Left kidney (tissue), 2 donors: ENCODE results near the gene LRIG1. TPM values are rescaled to one million over a fixed set of nuclear protein-coding genes. Genes with fewer than 3 reads are reported as not detected.
A peak's percentile ranks its signal among the peaks of the same experiment; 100 is the strongest.

ENCODE experiments used
- DNase-seq: peaks from one replicate; pipeline ENCODE4 v3.0.0-alpha.2; 2013
- polyA plus RNA-seq: library from polyadenylated mRNA; unstranded; fragments of 120-200 nt; gene quantifications from one replicate; pipeline ENCODE4 v1.2.1, GENCODE V29; 2013; ENCODE audit not compliant: insufficient read length

Gene LRIG1
- polyA plus RNA-seq, 1 donor = 25.8 TPM

DNA sequence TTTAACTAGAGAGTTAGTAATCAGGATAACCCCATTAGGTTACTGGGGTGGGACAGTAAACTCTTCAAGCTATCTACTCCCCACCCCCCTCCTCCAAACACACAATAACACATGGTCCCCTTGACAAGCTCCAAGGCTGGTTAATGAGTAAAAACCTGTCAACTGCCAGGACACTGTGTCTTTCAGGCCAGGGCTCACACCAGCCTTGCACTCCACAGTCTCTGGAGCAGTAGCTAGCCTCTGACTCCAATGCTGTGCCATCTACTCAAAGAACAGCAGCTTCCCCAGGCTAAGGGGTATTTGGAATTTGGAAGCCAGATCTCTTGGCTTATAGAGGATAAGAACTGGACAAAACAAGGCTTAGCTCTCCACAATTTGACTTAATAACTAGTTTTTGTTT lies 115.8 kb downstream of the LRIG1 start:
- no peak for DNase-seq

DNA sequence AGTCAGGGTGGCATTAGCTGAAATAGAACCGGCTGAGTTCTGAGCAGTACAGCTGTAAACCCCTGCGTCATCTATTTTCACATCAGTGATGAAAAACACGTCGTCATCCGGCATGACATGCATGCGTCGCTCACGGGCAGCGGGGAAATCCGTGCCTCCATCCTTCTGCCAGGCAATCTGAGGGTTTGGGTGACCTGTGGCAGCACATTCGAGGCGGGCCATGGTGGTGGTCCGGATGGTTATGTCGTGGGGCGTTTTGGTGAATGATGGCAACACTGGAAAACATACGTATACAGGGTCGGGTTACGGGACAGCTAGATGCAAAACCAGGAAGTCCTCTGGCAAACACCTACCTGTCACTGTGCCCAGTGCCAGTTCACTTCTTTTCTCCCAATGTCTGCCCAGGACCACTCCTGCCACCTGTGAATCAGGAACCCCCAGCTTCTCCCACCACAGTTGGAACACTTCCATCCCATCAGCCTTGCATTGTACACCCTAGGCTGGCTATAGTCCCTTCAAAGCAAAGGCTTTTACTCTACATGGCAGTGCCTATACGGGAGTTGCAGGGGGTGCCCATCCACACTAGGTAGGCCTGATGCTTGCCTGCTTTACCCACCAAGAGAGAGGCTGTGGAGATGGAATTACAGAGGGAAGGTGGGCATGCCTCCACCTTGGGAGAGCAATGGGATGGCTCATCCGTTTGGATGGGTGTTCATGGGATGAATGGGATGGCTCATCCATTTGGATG lies 116.7 kb downstream of the LRIG1 start:
- DNase-seq = no peak

DNA sequence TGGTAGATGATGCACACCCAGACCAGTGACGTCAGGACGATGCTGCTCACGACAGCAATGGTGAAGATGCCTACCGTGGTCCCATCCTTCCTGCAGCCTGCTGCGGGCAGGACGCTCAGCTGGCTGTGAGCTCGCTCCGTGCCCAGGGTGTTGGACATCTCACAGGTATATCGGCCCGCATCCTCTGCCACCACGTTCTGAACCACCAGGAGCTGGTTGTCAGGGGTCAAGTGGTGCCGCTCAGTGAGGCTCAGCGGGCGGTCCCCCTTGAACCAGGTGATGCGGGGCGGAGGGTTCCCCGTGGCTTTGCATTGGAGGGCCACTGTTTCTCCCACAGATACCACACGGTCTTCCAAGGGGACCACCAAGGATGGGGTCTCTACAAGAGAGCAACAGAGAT lies 117.8 kb downstream of the LRIG1 start:
- no peak for DNase-seq

DNA sequence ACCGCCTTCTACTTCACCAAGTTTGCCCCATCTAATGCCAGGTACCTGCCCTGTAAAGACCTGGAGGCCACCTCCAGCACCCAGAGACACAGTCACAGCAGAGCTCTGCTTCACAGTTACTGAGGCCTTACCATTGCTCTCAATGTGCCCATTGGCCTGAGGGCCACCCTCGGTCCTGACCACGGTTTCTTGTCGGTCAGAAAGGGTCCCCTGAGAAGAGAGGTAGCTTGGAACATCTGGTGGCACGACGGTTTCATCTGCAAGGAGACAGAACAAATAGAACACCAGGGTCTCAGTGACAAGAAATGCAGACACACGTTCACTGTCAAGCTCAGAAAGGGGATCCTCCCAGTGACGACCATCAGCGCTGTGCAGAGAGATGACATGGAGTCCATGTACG lies 118.7 kb downstream of the LRIG1 start:
- DNase-seq = no peak

DNA sequence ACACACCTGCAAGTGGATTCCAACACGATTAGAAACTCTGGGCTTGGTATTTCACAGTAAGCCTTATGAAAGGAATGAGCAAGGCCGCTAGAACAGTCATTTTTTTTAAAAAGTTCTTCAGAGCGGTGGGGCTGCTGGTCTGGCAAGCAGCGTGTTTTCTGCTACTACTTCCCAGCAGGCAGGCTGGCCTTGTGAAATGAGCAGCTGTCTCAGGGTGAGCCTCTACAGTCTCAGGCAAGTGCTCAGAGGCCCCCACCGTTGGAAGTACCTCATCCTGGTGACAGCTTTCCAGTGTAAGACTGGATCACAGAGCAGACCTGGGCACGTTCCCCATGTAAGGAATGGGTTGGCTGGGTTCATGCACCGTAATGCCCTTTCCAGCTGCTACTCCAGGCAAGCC lies 119.2 kb downstream of the LRIG1 start:
- no peak for DNase-seq

DNA sequence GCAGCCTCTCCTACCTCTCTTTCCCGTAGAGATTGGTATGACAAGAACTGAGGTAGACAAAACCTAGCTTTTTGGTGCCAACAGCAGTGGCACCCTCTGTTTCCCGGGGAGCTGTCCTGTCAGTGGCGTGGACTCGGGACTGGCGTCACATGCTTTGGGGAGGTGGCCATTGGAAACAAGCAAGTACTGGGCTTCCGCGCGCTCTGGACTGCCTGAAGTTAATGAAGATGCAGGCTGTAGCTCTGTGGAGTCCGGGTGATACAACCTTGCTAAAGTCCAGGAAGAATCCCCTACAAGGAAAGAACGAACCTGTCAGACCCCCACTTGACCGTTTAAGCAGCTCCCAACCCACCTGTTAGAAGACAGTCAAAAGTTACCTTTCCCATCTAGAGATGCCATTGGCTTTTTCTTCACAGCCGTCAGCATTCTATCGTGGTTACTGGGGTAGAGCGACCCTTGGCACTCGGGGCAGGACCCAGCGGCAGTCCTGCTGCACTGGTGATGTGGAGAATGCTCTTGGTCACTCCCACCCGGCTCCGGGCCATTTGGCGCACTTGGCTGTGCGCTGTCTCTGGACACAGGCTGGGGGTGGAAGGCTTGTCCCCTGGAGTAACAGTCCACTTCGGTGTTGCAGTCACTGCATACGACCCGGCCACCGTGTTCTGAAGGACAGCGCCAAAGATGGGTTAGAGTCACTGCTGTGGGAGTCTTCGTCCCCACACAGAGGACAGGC lies 120.5 kb downstream of the LRIG1 start:
- no peak for DNase-seq

DNA sequence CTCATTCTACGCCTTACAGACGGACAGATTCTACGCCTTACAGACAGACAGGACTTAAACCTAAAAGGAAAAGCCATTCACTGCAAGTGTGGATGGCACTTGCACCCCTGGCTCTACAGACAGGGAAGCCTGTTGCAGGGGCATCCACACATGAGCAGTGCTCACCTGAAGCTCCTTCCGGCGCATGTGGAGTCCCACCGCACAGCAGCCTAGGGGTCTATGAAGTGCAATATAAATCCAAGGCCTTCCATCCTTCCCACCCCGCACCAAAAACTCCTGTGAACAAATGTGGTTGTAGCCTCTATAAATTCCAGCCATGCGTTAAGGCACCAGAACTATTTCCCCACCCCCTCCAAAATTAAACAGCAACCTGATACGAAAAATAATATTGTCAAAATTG lies 121.3 kb downstream of the LRIG1 start:
- DNase-seq = no peak

DNA sequence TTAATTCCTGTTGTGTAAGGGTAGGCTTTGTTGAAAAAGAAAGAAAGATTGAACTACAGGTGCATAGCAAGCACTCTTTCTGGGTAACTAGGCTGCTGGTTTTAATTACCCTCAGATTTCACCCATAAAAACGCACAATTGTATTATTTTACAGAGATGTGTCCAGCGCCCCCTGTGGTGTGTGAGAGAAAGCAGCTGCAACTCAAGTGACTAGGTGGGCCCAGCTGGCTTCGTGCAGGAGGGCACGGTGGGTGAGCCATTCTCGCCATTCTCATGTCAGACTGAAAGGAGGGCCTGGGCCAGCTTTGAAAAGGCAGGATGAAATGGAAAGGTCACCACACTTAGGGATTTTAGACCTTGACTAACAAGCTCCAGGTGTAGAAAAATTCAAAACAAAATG lies 122.6 kb downstream of the LRIG1 start:
- no peak for DNase-seq

DNA sequence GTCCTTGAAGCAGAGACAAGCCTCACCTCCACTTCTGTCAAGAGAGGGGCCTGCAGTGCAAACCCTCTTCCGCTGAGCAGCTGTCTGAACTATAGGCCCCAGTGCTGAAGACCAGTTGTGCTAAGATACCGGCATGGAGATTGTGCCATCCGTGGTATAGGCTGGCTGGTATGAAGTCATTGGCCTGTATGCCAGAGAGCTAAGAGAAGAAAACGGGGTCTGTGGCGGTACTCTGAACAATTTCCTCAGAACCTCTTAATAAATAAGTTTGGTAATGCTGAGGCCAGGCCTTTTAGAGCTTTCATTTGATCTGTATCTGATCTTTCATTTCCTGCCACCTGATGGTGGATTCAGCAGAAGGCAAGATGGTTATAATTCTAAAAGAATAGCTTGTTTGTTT lies 123.0 kb downstream of the LRIG1 start:
- no peak for DNase-seq

DNA sequence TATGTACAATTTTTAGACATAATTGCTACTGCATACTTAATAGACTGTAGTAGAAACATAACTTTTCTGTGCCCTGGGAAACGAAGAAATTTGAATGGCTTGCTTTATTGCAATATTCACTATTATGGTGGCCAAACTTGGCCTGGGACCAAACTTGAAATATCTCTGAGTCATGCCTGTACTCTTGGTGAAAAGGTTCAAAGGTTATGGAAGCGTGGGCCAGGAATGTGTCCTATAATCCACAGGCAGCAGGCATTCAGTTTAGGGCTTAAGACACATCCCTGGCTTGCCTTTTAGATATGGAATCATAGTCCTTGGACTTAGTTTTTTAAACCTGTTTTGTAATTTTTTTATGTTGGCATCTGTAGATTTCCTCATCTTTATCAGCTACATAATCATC lies 124.3 kb downstream of the LRIG1 start:
- no peak for DNase-seq

DNA sequence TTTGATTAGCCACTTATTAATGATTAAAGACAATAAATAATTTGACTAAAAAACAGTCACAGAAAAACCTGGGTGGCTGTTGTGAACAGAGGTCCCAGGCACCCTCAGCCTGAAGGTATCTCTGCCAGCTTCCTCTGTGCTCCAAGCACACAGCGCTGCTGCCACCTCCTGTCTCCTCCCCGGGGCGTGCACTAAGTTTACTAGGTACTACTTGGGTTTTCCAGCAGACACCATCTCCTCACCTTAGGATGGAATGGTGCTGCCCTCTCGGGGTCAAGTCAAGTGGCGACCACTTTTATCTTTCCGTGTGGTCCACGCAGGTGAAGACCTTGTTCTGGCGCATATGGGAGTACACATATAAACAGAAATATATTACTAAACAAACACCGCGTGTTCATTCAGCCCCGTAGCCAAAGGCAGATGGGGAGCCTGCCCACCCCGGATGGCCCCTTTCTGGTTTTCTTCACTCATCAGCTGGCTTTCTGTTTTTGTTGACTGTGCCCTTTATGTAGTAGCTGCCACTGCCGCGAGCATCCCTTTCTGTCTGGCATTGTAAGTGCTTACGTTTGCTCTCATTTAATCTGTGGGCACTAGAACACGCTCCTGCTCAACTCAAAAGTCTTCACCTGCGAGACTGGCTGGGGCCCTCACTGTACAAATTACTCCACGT lies 128.0 kb downstream of the LRIG1 start:
- peak; percentile 43 for DNase-seq

DNA sequence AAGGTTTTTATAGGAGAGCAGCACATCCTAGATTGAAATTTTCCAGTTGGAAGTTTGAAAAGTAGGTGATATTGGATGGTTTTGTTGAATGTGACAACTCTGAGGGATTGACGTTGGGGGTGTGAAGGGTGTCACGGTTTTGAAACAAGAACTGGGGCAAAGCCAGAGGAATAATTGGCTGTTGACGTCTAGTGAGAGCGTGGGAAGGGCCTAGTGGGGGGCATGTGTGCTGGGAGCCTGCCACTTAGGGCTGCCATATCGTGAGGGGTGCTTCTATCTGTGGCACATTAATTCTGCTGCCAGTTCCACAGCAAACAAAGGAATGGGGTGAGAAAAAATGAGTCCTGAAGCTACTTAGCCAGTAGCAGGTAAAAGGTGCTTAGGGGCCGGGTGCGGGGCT lies 129.4 kb downstream of the LRIG1 start:
- no peak for DNase-seq

DNA sequence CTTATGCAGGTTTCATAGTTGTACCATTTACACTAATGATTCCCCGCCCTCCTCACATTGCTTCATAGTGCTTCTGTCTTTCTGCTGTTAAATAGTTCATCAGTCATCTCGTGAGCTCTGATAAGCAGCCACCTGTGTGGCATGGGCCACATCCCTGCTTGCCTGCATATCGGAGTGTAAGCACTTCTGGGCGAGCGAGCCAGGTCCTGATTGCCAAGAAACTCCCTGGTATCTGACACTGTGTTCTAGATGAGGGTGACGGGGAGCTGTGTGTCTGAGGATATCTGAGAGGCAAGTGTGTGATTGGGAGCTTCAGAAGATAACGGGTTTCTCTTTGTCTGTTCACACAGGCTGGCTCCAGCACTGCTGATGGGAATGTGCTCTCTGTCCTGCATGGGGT lies 130.6 kb downstream of the LRIG1 start:
- DNase-seq = no peak

DNA sequence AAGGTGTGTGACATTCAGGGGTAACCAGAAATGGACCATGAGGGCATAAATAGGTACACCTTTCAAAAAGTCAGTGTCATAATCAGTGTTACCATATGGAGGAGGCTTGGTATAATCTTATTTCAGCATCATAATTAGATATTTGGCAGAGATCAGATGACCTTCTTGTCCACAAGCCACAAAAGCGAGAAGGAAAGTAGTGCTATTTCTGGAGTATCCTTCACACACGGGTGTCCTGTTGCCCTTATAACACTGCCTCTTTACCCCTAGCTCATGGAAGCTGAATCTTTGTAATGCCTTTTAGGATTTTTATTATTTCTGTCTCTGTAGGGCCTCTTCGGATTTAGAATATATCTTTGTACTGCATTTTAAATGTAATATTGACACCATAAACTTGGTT lies 132.8 kb downstream of the LRIG1 start:
- DNase-seq = no peak

DNA sequence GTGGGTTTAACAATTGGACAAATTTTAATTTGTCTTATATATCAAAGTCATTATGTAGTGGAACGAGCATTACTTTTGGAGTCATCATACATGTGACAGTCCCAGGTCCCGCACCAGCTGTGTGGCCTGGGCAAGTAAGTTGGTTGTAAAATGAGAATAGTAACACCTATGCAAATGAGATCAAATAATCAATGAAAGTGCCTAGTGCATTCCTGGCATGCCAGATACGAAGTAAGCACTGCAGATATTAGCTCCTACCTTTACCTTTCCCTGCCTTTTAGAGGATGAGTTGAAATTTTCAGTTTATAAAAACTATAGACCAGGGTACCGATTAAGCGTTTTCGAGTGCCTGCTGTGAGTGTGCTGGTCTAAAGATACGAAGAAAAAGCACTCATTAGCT lies 134.1 kb downstream of the LRIG1 start:
- DNase-seq = no peak

DNA sequence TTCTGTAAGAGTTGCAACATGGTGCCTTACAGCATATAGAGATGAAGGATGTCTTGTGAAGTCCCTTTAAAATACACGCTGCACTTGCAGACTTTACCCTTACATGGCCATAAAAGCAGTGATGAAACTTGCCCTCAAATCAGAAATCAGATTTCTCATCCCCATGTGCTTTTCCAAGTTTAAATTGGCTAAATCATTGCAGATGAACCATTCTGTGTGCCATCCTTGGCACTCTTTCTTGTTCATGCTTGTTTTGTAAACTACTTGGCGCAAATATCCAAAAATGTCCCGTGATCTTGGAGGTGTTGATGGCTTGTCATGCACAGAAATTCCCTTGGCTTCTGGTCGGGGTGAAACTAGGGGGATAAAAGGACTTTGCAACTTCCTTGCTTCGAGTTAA lies 135.7 kb downstream of the LRIG1 start:
- DNase-seq = no peak

DNA sequence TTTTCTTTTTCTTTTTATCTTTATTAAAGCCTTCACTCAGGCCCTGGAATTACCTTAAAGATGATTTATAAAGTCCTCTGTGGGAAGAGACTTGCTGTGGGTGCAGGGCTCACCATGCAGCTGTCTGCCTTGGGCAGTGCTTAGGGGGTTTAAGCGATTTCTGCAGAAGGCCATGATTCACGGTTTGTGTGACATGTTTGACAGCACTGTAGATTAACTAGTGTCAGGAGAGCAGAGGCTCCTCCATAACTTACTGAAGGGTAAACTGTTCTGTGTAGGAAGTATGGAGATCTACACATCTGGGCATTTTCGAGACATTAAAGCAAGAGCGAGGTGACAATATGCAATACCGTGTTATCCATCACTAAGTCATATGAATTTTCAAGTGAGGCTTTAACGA lies 137.7 kb downstream of the LRIG1 start:
- no peak for DNase-seq

DNA sequence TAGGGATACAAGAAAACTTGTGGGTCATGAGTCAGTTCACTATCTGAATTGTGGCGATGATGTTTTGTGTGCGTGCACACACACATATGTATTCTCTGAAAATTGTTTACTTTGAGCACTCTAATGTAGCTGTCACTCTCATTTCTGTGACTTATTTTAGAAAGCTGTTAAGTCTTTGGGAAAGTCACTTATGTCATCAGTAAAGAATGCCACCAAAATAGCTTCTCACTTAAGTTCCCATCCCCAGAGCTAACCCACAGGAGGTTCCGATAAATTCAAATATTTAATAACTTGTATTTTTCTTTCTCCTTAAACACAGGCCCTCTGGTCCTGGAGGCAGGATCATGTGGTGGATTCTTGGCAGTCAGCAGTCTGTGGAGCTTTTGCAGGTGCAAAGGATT lies 138.3 kb downstream of the LRIG1 start:
- DNase-seq = no peak

DNA sequence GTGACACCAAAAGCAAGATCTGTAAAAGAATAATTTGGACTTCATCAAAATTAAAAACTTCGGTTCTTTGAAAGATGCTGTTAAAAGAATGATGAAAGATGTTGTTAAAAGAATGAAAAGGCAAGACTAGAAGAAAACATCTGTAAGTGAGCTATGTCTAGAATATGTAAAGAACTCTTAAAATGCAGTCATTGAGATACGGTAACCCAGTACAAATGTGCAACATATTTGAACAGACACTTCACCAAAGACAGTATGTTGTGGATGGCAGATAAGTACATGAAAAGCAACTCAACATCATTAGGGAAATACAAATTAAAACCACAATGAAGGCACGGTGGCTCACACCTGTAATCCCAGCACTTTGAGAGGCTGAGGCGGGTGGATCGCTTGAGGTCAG lies 139.5 kb downstream of the LRIG1 start:
- no peak for DNase-seq

DNA sequence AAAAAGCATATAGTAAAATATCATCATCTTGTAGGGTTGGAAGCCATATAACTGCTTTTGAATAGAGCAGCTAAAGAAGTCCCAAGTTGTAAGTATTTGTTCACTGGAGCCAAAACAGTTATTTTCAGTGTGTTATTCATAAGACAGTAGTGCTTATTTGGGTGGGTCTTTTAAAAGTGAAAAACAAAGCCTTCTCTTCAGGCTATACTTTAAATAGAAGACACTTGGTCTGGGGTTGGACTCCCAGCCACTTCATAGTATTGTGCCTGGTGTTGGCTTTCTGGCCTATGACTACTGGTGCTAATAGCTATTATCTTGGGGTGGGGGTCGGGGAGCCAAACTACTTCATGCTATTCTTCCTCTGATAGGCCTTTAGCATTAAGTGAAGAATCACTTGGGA lies 144.8 kb downstream of the LRIG1 start:
- DNase-seq = no peak

DNA sequence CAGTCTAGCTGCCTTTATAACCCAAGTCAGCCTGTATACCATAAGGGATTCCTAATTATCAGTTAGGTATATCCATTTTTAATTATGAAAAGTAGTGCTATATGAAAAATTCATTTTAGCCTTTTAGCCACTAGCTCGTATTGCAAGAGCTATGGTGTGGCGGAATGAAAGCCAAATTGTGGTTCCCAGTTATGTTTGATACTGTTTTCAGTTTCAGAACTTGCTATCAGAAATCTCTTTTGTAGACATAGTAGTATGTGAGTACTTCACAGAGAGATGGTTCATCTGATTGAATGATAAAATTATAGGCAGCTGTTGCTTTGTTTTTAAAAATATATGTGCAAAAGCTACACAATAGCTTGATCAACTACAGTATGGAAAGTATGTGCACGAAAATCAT lies 145.4 kb downstream of the LRIG1 start:
- no peak for DNase-seq

DNA sequence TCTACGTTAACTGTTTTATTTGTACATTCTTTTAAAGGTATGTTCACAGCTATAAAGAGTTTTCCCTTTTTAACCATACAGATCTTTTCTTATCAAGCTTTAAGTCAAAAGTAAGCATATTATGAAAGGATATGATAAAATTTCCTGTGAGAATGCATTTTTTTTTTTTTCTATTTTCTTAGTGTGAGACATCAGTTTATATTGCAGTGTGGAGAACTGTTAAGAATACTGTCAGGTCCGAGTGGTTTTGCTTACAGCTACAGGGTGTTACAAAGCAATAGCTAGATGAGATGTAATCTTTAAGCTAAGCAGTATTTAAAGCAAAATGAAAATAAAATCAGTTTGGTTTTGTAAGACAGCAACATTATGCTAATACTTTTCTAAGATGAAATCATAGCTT lies 146.8 kb downstream of the LRIG1 start:
- DNase-seq = no peak

DNA sequence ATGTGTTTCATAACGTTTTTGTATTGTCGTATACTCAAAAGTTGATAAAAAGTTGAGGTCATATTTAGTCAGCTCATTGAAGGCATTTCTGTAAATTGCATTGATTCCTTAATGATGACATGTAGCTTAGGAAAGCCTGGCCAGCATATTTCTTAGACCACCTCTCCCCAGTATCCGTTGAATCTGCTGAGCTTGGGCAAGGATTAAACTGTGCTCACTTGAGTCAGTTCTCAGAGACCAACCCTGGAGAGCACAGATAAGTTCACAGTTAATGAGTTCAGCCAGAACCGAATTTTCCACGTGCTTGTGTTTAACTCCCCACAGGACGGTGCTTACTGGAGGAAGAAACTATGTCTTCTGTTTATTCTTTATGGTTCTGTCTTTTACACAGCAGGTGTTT lies 147.3 kb downstream of the LRIG1 start:
- DNase-seq = no peak

DNA sequence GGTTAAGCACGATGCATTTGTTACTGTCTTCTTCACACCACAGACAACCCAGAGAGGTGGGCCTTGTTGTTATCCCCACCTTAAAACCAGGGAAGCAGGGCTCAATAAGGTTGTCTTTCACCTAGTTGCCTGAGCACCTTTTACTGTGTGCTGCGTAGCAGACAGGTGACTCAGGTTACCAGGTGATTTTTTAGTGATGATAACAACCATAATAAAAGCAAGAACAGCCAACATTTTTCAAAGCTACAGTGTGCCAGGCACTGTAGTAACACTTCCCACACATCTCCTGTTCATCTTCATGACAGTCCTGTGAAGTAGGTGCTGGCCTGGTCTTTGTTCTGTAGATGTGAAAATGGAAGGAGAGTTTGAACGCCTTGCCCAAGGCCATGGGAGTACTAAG lies 147.8 kb downstream of the LRIG1 start:
- DNase-seq = no peak
